Measurements from ENCODE around the gene SOS1. TPM values are rescaled to one million over a fixed set of nuclear protein-coding genes. Genes with fewer than 3 reads are reported as not detected.

Gene SOS1
- total and polyA plus RNA-seq, 2 experiments from 2014 or later = 5.0 to 22.0 TPM

DNA sequence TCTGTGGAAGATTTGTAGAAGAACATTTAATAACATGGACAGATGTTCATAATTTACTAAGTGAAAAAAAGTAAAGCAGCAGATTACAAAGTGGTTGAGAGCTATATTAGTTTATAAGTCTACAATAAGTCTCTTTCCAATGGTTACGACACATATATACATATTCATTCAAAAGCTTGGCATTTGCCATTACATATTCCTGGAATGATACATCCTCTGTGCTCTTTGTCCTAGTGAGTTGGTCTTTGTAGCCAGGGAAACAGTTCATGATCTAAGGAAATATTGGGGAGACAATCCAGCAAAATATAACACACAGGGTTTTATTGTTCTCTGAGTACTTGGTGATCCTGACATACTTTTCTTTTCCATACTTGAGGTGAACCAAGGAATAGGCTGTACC is 32.5 kb upstream of the SOS1 start:
- TF ChIP-seq EZH2 (IDR thresholded peaks at IDR 0.05; ENCODE audit: insufficient read depth, poor library complexity, severe bottlenecking) (no peak), EZH2phosphoT487 (IDR thresholded peaks at IDR 0.05; ENCODE audit: insufficient read depth, low read depth) (no peak)
- in situ Hi-C loops (cut with MboI) = no loop called here
- no peaks in the 10 kb centered on the region for H3K79me2 ChIP-seq (ENCODE audit: insufficient read depth)

DNA sequence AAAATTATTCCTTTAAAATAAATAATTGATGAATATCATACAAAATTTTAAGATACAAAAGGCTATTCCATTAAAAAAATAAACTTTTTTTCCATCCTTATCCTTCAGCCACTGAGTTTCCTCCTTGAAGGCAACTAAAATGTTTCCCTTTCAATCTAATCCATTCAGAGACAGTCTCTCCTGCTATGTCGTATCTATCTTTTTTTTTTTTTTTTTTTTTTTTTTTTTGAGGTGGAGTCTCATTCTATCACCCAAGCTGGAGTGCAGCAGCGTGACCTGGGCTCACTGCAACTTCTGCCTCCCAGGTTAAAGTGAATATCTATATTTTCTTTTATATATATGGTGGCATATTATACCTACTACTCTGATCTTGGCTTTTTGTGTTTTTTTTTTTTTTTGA is 31.7 kb upstream of the SOS1 start:
- H3K4me2 ChIP-seq (ENCODE audit: unreplicated experiment) = no peak overlapping the region
- no peaks in the 10 kb centered on the region for H4K20me1 ChIP-seq (ENCODE audit: insufficient read depth)
- no peak for DNase-seq
- H3K27me3 ChIP-seq (replicated peaks; ENCODE audit: insufficient read depth) = no peaks in the 10 kb centered on the region
- H3K9me3 ChIP-seq (ENCODE audit: low read depth) = no peaks in the 10 kb centered on the region
- in situ Hi-C loops (cut with MboI) = no loop called here
- H3K9ac ChIP-seq = no peak overlapping the region
- H3K4me3 ChIP-seq = no peak overlapping the region
- H3K9me2 ChIP-seq (ENCODE audit: insufficient read depth) = no peaks in the 10 kb centered on the region
- H3K36me3 ChIP-seq (ENCODE audit: low read depth) = no peaks in the 10 kb centered on the region
- H3K27ac ChIP-seq = no peak overlapping the region
- no peak overlapping the region for H2AFZ ChIP-seq
- H3K79me2 ChIP-seq (ENCODE audit: insufficient read depth) = no peaks in the 10 kb centered on the region
- H3K4me1 ChIP-seq (ENCODE audit: insufficient read depth) = peaks cover 4% of the 10 kb centered on the region
- TF ChIP-seq EZH2 (IDR thresholded peaks at IDR 0.05; ENCODE audit: insufficient read depth, poor library complexity, severe bottlenecking) (no peak), EZH2phosphoT487 (IDR thresholded peaks at IDR 0.05; ENCODE audit: insufficient read depth, low read depth) (no peak)
- peaks cover 7% of the 10 kb centered on the region; the same call in 1 of the 2 replicates for H3F3A ChIP-seq (ENCODE audit: insufficient read depth)
- WGBS, 2 experiments (ENCODE audit: low coverage in 1 of 2, low lambda C conversion rate in 2 of 2, missing lambda C conversion rate in 2 of 2) = 79 to 90% methylated on average over 2 of the region's 2 CpGs

More for the DNA sequence above, 32.5 kb upstream of the SOS1 start:
- Histone ChIP-seq H3K4me1 (ENCODE audit: insufficient read depth) (peaks cover 4% of the 10 kb centered on the region), H3K4me3 (no peak overlapping the region), H3K9ac (peak overlapping the region; percentile 18; the same call in 1 of the 2 replicates), H3K27me3 (replicated peaks; ENCODE audit: insufficient read depth) (no peaks in the 10 kb centered on the region), H3K4me2 (ENCODE audit: unreplicated experiment) (peak overlapping the region; percentile 24), H4K20me1 (ENCODE audit: insufficient read depth) (no peaks in the 10 kb centered on the region), H3K9me3 (ENCODE audit: low read depth) (no peaks in the 10 kb centered on the region), H2AFZ (no peak overlapping the region), H3F3A (ENCODE audit: insufficient read depth) (peaks cover 7% of the 10 kb centered on the region; the same call in 1 of the 2 replicates), H3K36me3 (ENCODE audit: low read depth) (no peaks in the 10 kb centered on the region), H3K27ac (peak overlapping the region; percentile 38; the same call in 1 of the 2 replicates), H3K9me2 (ENCODE audit: insufficient read depth) (no peaks in the 10 kb centered on the region)
- WGBS, 2 experiments (ENCODE audit: low coverage in 1 of 2, low lambda C conversion rate in 2 of 2, missing lambda C conversion rate in 2 of 2) = 21 to 36% methylated on average over 1 of the region's 1 CpG
- DNase-seq = peak; percentile 79

DNA sequence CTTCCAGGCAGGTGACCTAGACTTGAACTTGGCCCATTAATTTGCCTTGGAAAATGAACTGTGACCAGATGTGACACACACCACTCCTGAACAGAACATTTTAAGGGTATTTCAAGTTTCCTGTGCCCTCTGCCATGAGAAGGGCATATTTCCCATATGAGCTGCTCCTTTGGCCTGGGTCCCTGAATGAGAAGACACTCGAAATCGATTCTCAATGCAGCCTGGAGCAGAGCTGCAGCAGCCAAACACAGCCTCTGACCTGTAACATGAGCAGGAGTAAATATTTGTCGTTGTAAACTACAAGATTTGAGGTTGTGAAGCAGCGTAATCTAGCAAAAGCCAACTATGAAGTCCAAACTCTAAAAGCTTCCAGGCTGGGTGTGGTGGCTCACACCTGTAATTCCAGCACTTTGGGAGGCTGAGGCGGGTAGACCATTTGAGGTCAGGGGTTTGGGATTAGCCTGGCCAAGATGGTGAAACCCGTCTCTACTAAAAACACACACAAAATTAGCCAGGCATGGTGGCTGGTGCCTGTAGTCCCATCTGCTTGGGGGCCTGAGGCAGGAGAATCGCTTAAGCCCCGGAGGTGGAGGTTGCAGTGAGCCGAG is 30.1 kb upstream of the SOS1 start:
- in situ Hi-C loops (cut with MboI) = no loop called here
- TF ChIP-seq EZH2 (IDR thresholded peaks at IDR 0.05; ENCODE audit: insufficient read depth, poor library complexity, severe bottlenecking) (no peak), EZH2phosphoT487 (IDR thresholded peaks at IDR 0.05; ENCODE audit: insufficient read depth, low read depth) (no peak)
- no peak for DNase-seq
- no peak overlapping the region for H3K9ac ChIP-seq
- no peaks in the 10 kb centered on the region for H3K9me2 ChIP-seq (ENCODE audit: insufficient read depth)
- H3K36me3 ChIP-seq (ENCODE audit: low read depth) = no peaks in the 10 kb centered on the region
- H3K4me1 ChIP-seq (ENCODE audit: insufficient read depth) = peaks cover 4% of the 10 kb centered on the region
- no peaks in the 10 kb centered on the region for H3K79me2 ChIP-seq (ENCODE audit: insufficient read depth)
- 53 to 54% methylated on average over 9 of the region's 9 CpGs for WGBS, 2 experiments (ENCODE audit: low coverage in 1 of 2, low lambda C conversion rate in 2 of 2, missing lambda C conversion rate in 2 of 2)
- H3K4me2 ChIP-seq (ENCODE audit: unreplicated experiment) = no peak overlapping the region
- H3K27me3 ChIP-seq (replicated peaks; ENCODE audit: insufficient read depth) = no peaks in the 10 kb centered on the region
- no peaks in the 10 kb centered on the region for H3K9me3 ChIP-seq (ENCODE audit: low read depth)
- no peaks in the 10 kb centered on the region for H4K20me1 ChIP-seq (ENCODE audit: insufficient read depth)
- H3K4me3 ChIP-seq = no peak overlapping the region
- no peak overlapping the region for H2AFZ ChIP-seq
- no peak overlapping the region for H3K27ac ChIP-seq
- peaks cover 7% of the 10 kb centered on the region; the same call in 1 of the 2 replicates for H3F3A ChIP-seq (ENCODE audit: insufficient read depth)

DNA sequence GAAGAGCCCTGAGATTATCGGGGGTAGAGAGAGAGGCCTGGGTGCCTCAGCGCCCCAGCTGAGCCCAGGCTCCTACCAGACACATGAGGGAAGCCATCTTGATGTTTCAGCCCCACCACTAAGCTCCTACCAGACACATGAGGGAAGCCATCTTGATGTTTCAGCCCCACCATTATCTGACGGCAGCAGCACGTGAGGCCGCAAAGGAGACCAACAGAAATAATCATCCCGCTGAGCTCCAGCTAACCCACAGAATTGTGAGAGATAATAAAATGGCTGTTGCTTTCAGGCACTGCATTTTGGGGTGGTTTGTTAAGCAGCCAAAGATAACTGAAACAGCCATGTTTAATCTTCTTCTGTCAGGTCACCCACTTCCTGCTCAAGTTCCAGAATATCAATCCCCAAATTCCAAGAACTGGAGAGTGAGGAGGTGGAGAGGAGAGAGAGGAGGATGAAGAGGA is 29.3 kb upstream of the SOS1 start:
- H4K20me1 ChIP-seq (ENCODE audit: insufficient read depth) = no peaks in the 10 kb centered on the region
- no peak overlapping the region for H2AFZ ChIP-seq
- no peaks in the 10 kb centered on the region for H3K27me3 ChIP-seq (replicated peaks; ENCODE audit: insufficient read depth)
- TF ChIP-seq EZH2 (IDR thresholded peaks at IDR 0.05; ENCODE audit: insufficient read depth, poor library complexity, severe bottlenecking) = no peak
- no peak for TF ChIP-seq EZH2phosphoT487 (IDR thresholded peaks at IDR 0.05; ENCODE audit: insufficient read depth, low read depth)
- no peaks in the 10 kb centered on the region for H3K79me2 ChIP-seq (ENCODE audit: insufficient read depth)
- H3K27ac ChIP-seq = no peak overlapping the region
- no peak overlapping the region for H3K4me2 ChIP-seq (ENCODE audit: unreplicated experiment)
- in situ Hi-C loops (cut with MboI) = no loop called here
- 93 to 95% methylated on average over 6 of the region's 6 CpGs for WGBS, 2 experiments (ENCODE audit: low coverage in 1 of 2, low lambda C conversion rate in 2 of 2, missing lambda C conversion rate in 2 of 2)
- no peak for DNase-seq
- no peak overlapping the region for H3K4me3 ChIP-seq
- H3K4me1 ChIP-seq (ENCODE audit: insufficient read depth) = peaks cover 4% of the 10 kb centered on the region
- no peak overlapping the region for H3K9ac ChIP-seq
- H3F3A ChIP-seq (ENCODE audit: insufficient read depth) = peaks cover 7% of the 10 kb centered on the region; the same call in 1 of the 2 replicates
- no peaks in the 10 kb centered on the region for H3K9me2 ChIP-seq (ENCODE audit: insufficient read depth)
- H3K9me3 ChIP-seq (ENCODE audit: low read depth) = no peaks in the 10 kb centered on the region
- H3K36me3 ChIP-seq (ENCODE audit: low read depth) = no peaks in the 10 kb centered on the region

Data from GM23248 (cell line).